ENCODE data around the gene UGDH. TPM values are rescaled to one million over a fixed set of nuclear protein-coding genes. Genes with fewer than 3 reads are reported as not detected.

Gene UGDH
- total and polyA plus RNA-seq, 10 of the 15 experiments (the other 5 are each of a cell fraction or from before 2014, with no cell fraction given) = 11.1 to 60.3 (median 26.8) TPM

GRCh38 chr4:39470402-39470801 lies 56.8 kb downstream of the UGDH start:
- Histone ChIP-seq H3K4me3 (no peak overlapping the region), H3K9ac (ENCODE audit: control insufficient read depth, insufficient read depth, low read length) (no peak overlapping the region), H3K27ac (ENCODE audit: control insufficient read depth, insufficient read depth) (no peak overlapping the region), H3K79me2 (ENCODE audit: control insufficient read depth, insufficient read depth, low read length) (no peaks in the 10 kb centered on the region), H4K20me1 (ENCODE audit: control insufficient read depth, insufficient read depth) (no peaks in the 10 kb centered on the region), H3K36me3 (ENCODE audit: control insufficient read depth in 2 of 2, insufficient read depth in 2 of 2, low read length in 1 of 2) (peaks cover 0 to 10% of the 10 kb centered on the region in 2 experiments; a peak in 2 of 4 replicates), H3K9me3 (replicated peaks; ENCODE audit: control insufficient read depth, insufficient read depth, low read length) (no peaks in the 10 kb centered on the region), H3K4me2 (ENCODE audit: control insufficient read depth, insufficient read depth) (no peak overlapping the region), H3K27me3 (replicated peaks in 1 of 2; ENCODE audit: control insufficient read depth in 2 of 2, insufficient read depth in 2 of 2, low read length in 1 of 2) (no peaks in the 10 kb centered on the region), H3K4me1 (ENCODE audit: control insufficient read depth, insufficient read depth, low read length) (peaks cover 7% of the 10 kb centered on the region), H2AFZ (ENCODE audit: control insufficient read depth, low read depth, low read length) (no peak overlapping the region)
- in situ Hi-C loops (cut with MboI) = no loop called here
- RAD21 ChIA-PET (ENCODE audit: unreplicated experiment) = interaction anchor here (2.2 kb wide), 1 partner anchor 505 kb away, joined by 19 read pairs; no protein-coding TSS in a partner anchor
- CTCF ChIA-PET = interaction anchor here (1.0 to 2.5 kb wide), 3 partner anchors 135 to 505 kb away, joined by 3 to 28 read pairs (median 8); no protein-coding TSS in a partner anchor
- no TSS peak for BruUV-seq (replicated peaks)
- TF ChIP-seq SMC3 (IDR thresholded peaks at IDR 0.05; ENCODE audit: borderline replicate concordance, low read length) (no peak), LARP7 (IDR thresholded peaks at IDR 0.05) (no peak), TCF7 (IDR thresholded peaks at IDR 0.05; ENCODE audit: borderline replicate concordance) (no peak), IKZF1 (conservative IDR thresholded peaks at IDR 0.05) (no peak)
- 96% methylated on average over 1 of the region's 1 CpG for WGBS (ENCODE audit: insufficient coverage, insufficient replicate concordance, low lambda C conversion rate, missing lambda C conversion rate)
- POLR2A ChIA-PET = interaction anchor here (0.6 kb wide), 1 partner anchor 475 kb away, joined by 4 read pairs; no protein-coding TSS in a partner anchor
- SMC1A ChIA-PET (ENCODE audit: uncharacterized antibody, unreplicated experiment) = interaction anchor here (0.6 to 2.5 kb wide), 3 partner anchors 188 to 568 kb away, joined by 3 to 45 read pairs (median 10); no protein-coding TSS in a partner anchor
- DNase-seq (ENCODE audit: low read depth, low spot score) = no peak
- ATAC-seq = no peak
- peak; percentile 18 for FAIRE-seq
- intact Hi-C loops (cut with micrococcal nuclease; ENCODE audit: unreplicated experiment) = no loop called here

- FAIRE-seq (peak; percentile 100), ATAC-seq (peak; percentile 95), DNase-seq (ENCODE audit: low read depth, low spot score) (peak; percentile 48)
- Histone ChIP-seq H3K4me1 (ENCODE audit: control insufficient read depth, insufficient read depth, low read length) (peaks cover 7% of the 10 kb centered on the region), H3K79me2 (ENCODE audit: control insufficient read depth, insufficient read depth, low read length) (no peaks in the 10 kb centered on the region; the same call in 1 of the 2 replicates), H3K9me3 (replicated peaks; ENCODE audit: control insufficient read depth, insufficient read depth, low read length) (no peaks in the 10 kb centered on the region), H3K36me3 (ENCODE audit: control insufficient read depth in 2 of 2, insufficient read depth in 2 of 2, low read length in 1 of 2) (peaks cover 2 to 17% of the 10 kb centered on the region in 2 experiments; a peak in 3 of 4 replicates), H3K27me3 (replicated peaks in 1 of 2; ENCODE audit: control insufficient read depth in 2 of 2, insufficient read depth in 2 of 2, low read length in 1 of 2) (no peaks in the 10 kb centered on the region), H2AFZ (ENCODE audit: control insufficient read depth, low read depth, low read length) (peak overlapping the region; percentile 81), H3K27ac (ENCODE audit: control insufficient read depth, insufficient read depth) (peak overlapping the region; percentile 75; the same call in 1 of the 2 replicates), H3K4me2 (ENCODE audit: control insufficient read depth, insufficient read depth) (peak overlapping the region; percentile 85), H3K9ac (ENCODE audit: control insufficient read depth, insufficient read depth, low read length) (peak overlapping the region; percentile 59), H4K20me1 (ENCODE audit: control insufficient read depth, insufficient read depth) (no peaks in the 10 kb centered on the region), H3K4me3 (no peak overlapping the region)
- ChIA-PET SMC1A (ENCODE audit: uncharacterized antibody, unreplicated experiment) (interaction anchor here (0.5 to 2.5 kb wide), 50 partner anchors 9 to 978 kb away, joined by 3 to 45 read pairs (median 4); partner anchors contain the start of genes LIAS, RPL9 and UGDH), POLR2A (interaction anchor here (0.6 to 1.2 kb wide), 8 partner anchors 10 to 590 kb away, joined by 3 to 5 read pairs (median 4); no protein-coding TSS in a partner anchor), CTCF (interaction anchor here (0.5 to 2.5 kb wide), 55 partner anchors 8 to 1265 kb away, joined by 3 to 29 read pairs (median 4); partner anchors contain the start of genes LIAS, PDS5A, RPL9 and UGDH), RAD21 (ENCODE audit: unreplicated experiment) (interaction anchor here (0.6 to 2.2 kb wide), 38 partner anchors 9 to 567 kb away, joined by 3 to 25 read pairs (median 4); partner anchors contain the start of genes LIAS, RPL9, SMIM14 and UBE2K)
- BruUV-seq (replicated peaks) = no TSS peak
- 63% methylated on average over 4 of the region's 4 CpGs for WGBS (ENCODE audit: insufficient coverage, insufficient replicate concordance, low lambda C conversion rate, missing lambda C conversion rate)
- in situ Hi-C loops (cut with MboI) (no loop called here), intact Hi-C loops (cut with micrococcal nuclease; ENCODE audit: unreplicated experiment) (loop anchor here (1.0 to 10.0 kb wide), 5 partner anchors 168 to 507 kb away; partner anchors contain the start of genes PDS5A and SMIM14)
- TF ChIP-seq HDAC2 (IDR thresholded peaks at IDR 0.05) (no peak), RUNX3 (IDR thresholded peaks at IDR 0.05; ENCODE audit: low read length) (peak; percentile 25; the same call in 1 of the 2 replicates), EP300 (IDR thresholded peaks at IDR 0.05; ENCODE audit: borderline replicate concordance in 1 of 2, control insufficient read depth in 1 of 2, low read depth in 2 of 2, low read length in 2 of 2) (no peak), SUPT20H (IDR thresholded peaks at IDR 0.05; ENCODE audit: borderline replicate concordance, control insufficient read depth, low read depth, low read length) (no peak), POLR2A (IDR thresholded peaks at IDR 0.05; ENCODE audit: low read depth, low read length) (no peak), SRF (IDR thresholded peaks at IDR 0.05; ENCODE audit: low read depth in 2 of 2, low read length in 2 of 2) (no peak), HDGF (IDR thresholded peaks at IDR 0.05) (no peak), EED (IDR thresholded peaks at IDR 0.05; ENCODE audit: low read depth) (no peak), MYC (IDR thresholded peaks at IDR 0.05; ENCODE audit: insufficient read depth, insufficient read length, insufficient replicate concordance, low read length, severe bottlenecking) (no peak), CBFB (IDR thresholded peaks at IDR 0.05; ENCODE audit: low read depth) (no peak), IKZF2 (IDR thresholded peaks at IDR 0.05) (peak; percentile 53 to 68; a peak in 3 of 4 replicates), SIN3A (IDR thresholded peaks at IDR 0.05; ENCODE audit: low read depth, low read length) (no peak), BHLHE40 (IDR thresholded peaks at IDR 0.05; ENCODE audit: borderline replicate concordance in 1 of 2, low read depth in 2 of 2, low read length in 1 of 2) (no peak), TBL1XR1 (IDR thresholded peaks at IDR 0.05; ENCODE audit: low read depth, low read length) (0 out of 2 replicates have a peak, but pooled peaks have one; percentile 5)
Observed at GRCh38 chr4:39469429-39470077, 57.7 kb downstream of the UGDH start.

Measured in GM12878 (cell line).